ENCODE results near the gene CAPZA1. TPM values are rescaled to one million over a fixed set of nuclear protein-coding genes. Genes with fewer than 3 reads are reported as not detected.

The CAPZA1 gene
- total RNA-seq, 4 donors from 2014 or later = 129 to 286 (median 209) TPM

DNA sequence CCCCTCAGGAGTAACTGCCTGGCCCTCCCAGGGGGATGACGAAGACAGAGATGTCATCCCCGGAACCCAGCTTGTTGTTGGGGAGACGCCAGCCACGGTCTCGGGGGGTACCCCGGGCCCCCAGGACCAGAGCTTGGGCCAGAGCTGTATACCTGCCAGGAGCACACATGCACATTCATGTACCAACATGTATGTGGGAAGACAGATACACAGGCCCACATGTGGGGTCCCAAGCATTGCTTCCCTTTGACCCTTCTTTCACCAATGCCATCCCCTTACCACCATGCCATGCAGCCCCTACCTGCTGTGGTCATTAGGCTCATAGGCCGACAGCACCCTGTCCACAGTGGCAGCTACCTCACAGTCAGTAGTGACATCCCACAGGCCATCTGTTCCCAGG lies 90.5 kb downstream of the CAPZA1 start:
- H3K27ac ChIP-seq = no peak overlapping the region
- H3K4me3 ChIP-seq = no peak overlapping the region
- no peaks in the 10 kb centered on the region for H3K27me3 ChIP-seq
- no peaks in the 10 kb centered on the region for H3K9me3 ChIP-seq
- DNase-seq = no peak
- WGBS, 2 donors = 80 to 89% methylated on average over 5 to 7 of the region's 7 CpGs
- H3K36me3 ChIP-seq = peaks cover 0 to 24% (median 0%) of the 10 kb centered on the region in 3 donors
- TF ChIP-seq POLR2A (IDR thresholded peaks at IDR 0.05) = no peak
- TF ChIP-seq, protein P1, sequence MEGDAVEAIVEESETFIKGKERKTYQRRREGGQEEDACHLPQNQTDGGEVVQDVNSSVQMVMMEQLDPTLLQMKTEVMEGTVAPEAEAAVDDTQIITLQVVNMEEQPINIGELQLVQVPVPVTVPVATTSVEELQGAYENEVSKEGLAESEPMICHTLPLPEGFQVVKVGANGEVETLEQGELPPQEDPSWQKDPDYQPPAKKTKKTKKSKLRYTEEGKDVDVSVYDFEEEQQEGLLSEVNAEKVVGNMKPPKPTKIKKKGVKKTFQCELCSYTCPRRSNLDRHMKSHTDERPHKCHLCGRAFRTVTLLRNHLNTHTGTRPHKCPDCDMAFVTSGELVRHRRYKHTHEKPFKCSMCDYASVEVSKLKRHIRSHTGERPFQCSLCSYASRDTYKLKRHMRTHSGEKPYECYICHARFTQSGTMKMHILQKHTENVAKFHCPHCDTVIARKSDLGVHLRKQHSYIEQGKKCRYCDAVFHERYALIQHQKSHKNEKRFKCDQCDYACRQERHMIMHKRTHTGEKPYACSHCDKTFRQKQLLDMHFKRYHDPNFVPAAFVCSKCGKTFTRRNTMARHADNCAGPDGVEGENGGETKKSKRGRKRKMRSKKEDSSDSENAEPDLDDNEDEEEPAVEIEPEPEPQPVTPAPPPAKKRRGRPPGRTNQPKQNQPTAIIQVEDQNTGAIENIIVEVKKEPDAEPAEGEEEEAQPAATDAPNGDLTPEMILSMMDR (IDR thresholded peaks at IDR 0.05) = no peak
- peaks cover 8 to 45% (median 28%) of the 10 kb centered on the region in 3 donors for H3K4me1 ChIP-seq
- intact Hi-C loops (cut with DNase I) = no loop called here

DNA sequence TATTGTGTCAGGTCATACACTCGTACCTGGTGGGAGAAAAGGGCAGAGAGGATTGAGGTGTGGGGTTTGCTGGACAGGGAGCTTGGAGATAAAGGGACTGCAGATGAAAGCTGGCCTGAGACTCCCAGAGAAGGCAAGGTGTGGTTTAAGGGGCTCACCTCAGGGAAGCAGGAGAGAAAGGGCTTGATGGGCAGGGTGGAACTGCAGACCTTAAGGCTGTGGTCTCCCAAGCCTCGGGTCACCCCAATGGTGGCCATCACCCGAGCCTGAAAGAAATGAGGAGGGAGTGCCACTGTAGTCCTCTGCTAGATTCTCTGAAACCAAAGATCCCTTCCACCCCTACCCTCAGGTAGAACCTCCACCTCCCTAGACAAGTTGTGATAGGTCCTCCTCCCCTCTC lies 91.0 kb downstream of the CAPZA1 start:
- Histone ChIP-seq H3K27me3 (no peaks in the 10 kb centered on the region), H3K36me3 (peaks cover 0 to 24% (median 0%) of the 10 kb centered on the region in 3 donors), H3K27ac (no peak overlapping the region), H3K4me3 (no peak overlapping the region), H3K4me1 (peaks cover 4 to 42% (median 24%) of the 10 kb centered on the region in 3 donors), H3K9me3 (no peaks in the 10 kb centered on the region)
- no peak for DNase-seq
- intact Hi-C loops (cut with DNase I) = no loop called here
- TF ChIP-seq POLR2A (IDR thresholded peaks at IDR 0.05) = no peak
- TF ChIP-seq, protein P1 (IDR thresholded peaks at IDR 0.05) = no peak
- 80 to 92% methylated on average over 2 to 3 of the region's 3 CpGs for WGBS, 2 donors

DNA sequence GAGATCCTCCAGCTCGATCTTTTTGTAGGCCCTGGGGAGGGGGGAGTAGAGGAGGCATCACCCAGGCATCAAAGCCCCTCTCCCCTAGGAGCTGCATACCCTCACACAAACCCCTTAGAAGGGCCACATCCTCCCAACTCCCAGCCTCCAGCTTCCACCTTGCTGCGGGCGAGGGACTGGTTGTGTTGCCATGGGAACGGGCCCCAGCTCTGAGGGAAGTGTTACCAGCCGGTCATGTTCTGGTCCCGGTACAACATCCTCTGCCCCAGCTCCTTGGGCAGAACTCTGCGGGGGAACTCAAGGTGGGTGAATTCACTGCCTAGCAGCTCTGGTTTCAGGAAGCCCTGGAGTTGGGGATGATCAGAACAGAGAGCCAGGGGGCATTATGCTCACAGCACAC lies 91.4 kb downstream of the CAPZA1 start:
- H3K4me1 ChIP-seq = peaks cover 0 to 42% (median 24%) of the 10 kb centered on the region in 3 donors
- no peak for DNase-seq
- no peaks in the 10 kb centered on the region for H3K9me3 ChIP-seq
- intact Hi-C loops (cut with DNase I) = no loop called here
- TF ChIP-seq, protein P1 (IDR thresholded peaks at IDR 0.05) = no peak
- no peak for TF ChIP-seq POLR2A (IDR thresholded peaks at IDR 0.05)
- no peak overlapping the region for H3K27ac ChIP-seq
- H3K27me3 ChIP-seq = no peaks in the 10 kb centered on the region
- peaks cover 0 to 24% (median 0%) of the 10 kb centered on the region in 3 donors for H3K36me3 ChIP-seq
- H3K4me3 ChIP-seq = no peak overlapping the region
- WGBS, 2 donors = 50 to 85% methylated on average over 3 to 4 of the region's 7 CpGs

DNA sequence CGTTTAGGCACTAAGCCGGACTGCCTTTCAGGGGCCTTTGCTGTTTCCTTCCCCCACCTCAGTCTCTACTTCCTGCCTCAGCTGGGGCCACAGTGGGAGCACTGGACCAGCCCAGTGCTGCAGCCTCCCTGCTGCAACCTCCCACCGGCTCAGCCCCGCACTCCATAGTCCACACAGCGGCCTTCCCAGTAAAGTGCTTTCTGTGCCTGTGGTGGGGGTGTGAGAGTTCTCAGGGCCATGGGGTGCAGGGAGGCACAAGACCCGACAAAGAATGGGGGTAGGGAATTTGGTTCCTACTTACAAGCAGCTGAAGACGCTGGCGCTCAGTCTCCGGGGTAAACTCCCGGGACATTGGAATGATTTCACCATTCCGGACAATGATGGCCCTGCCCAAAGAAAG lies 92.0 kb downstream of the CAPZA1 start:
- Histone ChIP-seq H3K9me3 (no peaks in the 10 kb centered on the region), H3K4me1 (peaks cover 0 to 42% (median 24%) of the 10 kb centered on the region in 3 donors), H3K4me3 (no peak overlapping the region), H3K27me3 (no peaks in the 10 kb centered on the region), H3K36me3 (peaks cover 0 to 24% (median 0%) of the 10 kb centered on the region in 3 donors), H3K27ac (no peak overlapping the region)
- intact Hi-C loops (cut with DNase I) = no loop called here
- no peak for DNase-seq
- TF ChIP-seq POLR2A (IDR thresholded peaks at IDR 0.05) = no peak
- TF ChIP-seq, protein P1 (IDR thresholded peaks at IDR 0.05) = no peak
- 80 to 82% methylated on average over 9 to 11 of the region's 11 CpGs for WGBS, 2 donors

DNA sequence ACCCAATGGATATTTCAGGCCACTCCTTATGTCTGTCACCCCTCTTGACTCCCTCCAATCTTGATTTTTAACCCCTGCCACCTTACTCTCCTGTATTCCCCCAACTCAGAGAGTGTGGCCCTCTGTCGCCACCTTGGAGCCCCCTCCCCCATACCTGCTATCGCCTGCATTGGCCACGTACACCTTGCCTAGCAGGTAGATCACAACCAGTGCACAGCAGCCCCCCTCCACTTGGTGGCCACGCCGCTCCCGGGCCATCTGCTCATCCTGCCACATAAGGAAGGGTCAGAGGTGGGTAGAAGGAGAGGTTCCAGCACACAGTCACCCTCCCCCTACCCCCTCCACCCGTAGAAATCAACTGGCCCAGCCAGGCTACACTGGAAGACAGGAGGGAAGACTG lies 92.6 kb downstream of the CAPZA1 start:
- WGBS, 2 donors = 75 to 100% methylated on average over 3 to 4 of the region's 7 CpGs
- Histone ChIP-seq H3K27ac (no peak overlapping the region), H3K4me1 (peaks cover 0 to 39% (median 24%) of the 10 kb centered on the region in 3 donors), H3K4me3 (no peak overlapping the region), H3K27me3 (no peaks in the 10 kb centered on the region), H3K36me3 (peaks cover 0 to 24% (median 0%) of the 10 kb centered on the region in 3 donors), H3K9me3 (no peaks in the 10 kb centered on the region)
- DNase-seq = no peak
- intact Hi-C loops (cut with DNase I) = no loop called here
- TF ChIP-seq POLR2A (IDR thresholded peaks at IDR 0.05) = no peak
- TF ChIP-seq, protein P1 (IDR thresholded peaks at IDR 0.05) = no peak
